ENCODE measurements around the gene AEBP1. TPM values are rescaled to one million over a fixed set of nuclear protein-coding genes. Genes with fewer than 3 reads are reported as not detected.

The AEBP1 gene
- total RNA-seq, 1 experiment from 2014 or later, result not detected

DNA sequence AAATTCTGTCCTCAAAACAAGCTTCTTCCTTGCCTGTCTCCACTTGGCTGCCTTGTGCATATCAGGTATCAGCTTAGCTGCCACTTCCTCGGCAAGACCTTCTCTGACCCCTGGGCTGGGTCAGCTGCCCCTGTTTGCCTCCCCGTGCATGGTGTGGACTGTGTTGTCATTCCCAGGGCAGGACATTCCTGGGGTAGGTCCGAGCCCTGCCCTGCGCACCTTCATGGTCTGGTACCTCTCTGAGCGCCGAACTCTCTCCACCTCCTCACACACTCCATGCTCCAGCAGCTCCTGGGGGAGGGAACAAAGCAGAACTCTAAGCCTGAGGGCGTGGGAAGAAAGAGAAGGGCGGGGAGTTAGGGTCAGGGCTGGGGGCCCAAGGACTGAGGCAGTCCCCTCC, 25.6 kb upstream of the AEBP1 start:
- Histone ChIP-seq H3K27ac (ENCODE audit: low read length) (0 out of 2 replicates have a peak overlapping the region, but pooled peaks have one; percentile 4), H3K36me3 (ENCODE audit: insufficient read depth, low read length) (peaks cover 34% of the 10 kb centered on the region), H3K4me1 (ENCODE audit: low read length) (peaks cover 38% of the 10 kb centered on the region), H2AFZ (ENCODE audit: low read length) (no peak overlapping the region), H3K9ac (ENCODE audit: low read length) (no peak overlapping the region), H3K9me2 (replicated peaks; ENCODE audit: insufficient read depth, low read length) (no peaks in the 10 kb centered on the region), H3K4me3 (ENCODE audit: low read length) (no peak overlapping the region), H3K4me2 (ENCODE audit: low read depth, low read length, poor library complexity, severe bottlenecking) (no peak overlapping the region), H3K9me3 (ENCODE audit: low read length) (no peaks in the 10 kb centered on the region), H3K79me2 (ENCODE audit: low read length) (peaks cover 16% of the 10 kb centered on the region), H4K20me1 (ENCODE audit: insufficient read depth, low read depth, low read length) (no peaks in the 10 kb centered on the region), H3K27me3 (ENCODE audit: low read length) (no peaks in the 10 kb centered on the region)
- no peak for DNase-seq

GRCh38 chr7:44079331-44080021, 24.7 kb upstream of the AEBP1 start:
- Histone ChIP-seq H3K27ac (ENCODE audit: low read length) (peak overlapping the region; percentile 85; the same call in 1 of the 2 replicates), H3K4me3 (ENCODE audit: low read length) (no peak overlapping the region), H3K4me1 (ENCODE audit: low read length) (peaks cover 38% of the 10 kb centered on the region), H4K20me1 (ENCODE audit: insufficient read depth, low read depth, low read length) (no peaks in the 10 kb centered on the region), H3K4me2 (ENCODE audit: low read depth, low read length, poor library complexity, severe bottlenecking) (peak overlapping the region; percentile 94), H3K27me3 (ENCODE audit: low read length) (no peaks in the 10 kb centered on the region), H3K9me2 (replicated peaks; ENCODE audit: insufficient read depth, low read length) (no peaks in the 10 kb centered on the region), H3K36me3 (ENCODE audit: insufficient read depth, low read length) (peaks cover 31% of the 10 kb centered on the region), H3K9ac (ENCODE audit: low read length) (0 out of 2 replicates have a peak overlapping the region, but pooled peaks have one; percentile 83), H3K79me2 (ENCODE audit: low read length) (peaks cover 16% of the 10 kb centered on the region), H2AFZ (ENCODE audit: low read length) (no peak overlapping the region), H3K9me3 (ENCODE audit: low read length) (no peaks in the 10 kb centered on the region)
- no peak for DNase-seq

DNA sequence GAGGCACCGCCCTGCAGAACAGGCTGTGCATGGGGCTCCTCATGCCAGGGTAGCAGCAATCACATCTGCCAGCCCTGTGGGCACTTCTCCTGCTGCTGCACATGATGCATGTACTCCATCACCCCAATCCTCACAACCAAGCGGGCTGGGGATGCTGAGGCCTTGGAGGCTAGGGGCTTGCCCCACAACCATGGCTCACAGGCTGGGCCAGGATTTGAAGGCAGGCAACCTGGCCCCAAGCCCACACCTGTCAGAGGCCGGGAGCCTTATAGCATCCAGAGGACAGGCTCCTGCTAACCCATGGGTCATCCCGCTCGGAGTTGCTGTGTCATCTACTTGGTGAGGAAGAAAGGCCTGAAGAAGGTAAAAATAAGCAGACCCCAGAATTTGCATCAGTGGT, 24.0 kb upstream of the AEBP1 start:
- Histone ChIP-seq H3K4me3 (ENCODE audit: low read length) (peak overlapping the region; percentile 81; the same call in 1 of the 2 replicates), H3K9me3 (ENCODE audit: low read length) (no peaks in the 10 kb centered on the region), H3K36me3 (ENCODE audit: insufficient read depth, low read length) (peaks cover 30% of the 10 kb centered on the region), H3K4me1 (ENCODE audit: low read length) (peaks cover 38% of the 10 kb centered on the region), H4K20me1 (ENCODE audit: insufficient read depth, low read depth, low read length) (no peaks in the 10 kb centered on the region), H3K9ac (ENCODE audit: low read length) (peak overlapping the region; percentile 83), H3K27me3 (ENCODE audit: low read length) (no peaks in the 10 kb centered on the region), H3K9me2 (replicated peaks; ENCODE audit: insufficient read depth, low read length) (no peaks in the 10 kb centered on the region), H2AFZ (ENCODE audit: low read length) (no peak overlapping the region), H3K4me2 (ENCODE audit: low read depth, low read length, poor library complexity, severe bottlenecking) (peak overlapping the region; percentile 94), H3K27ac (ENCODE audit: low read length) (peak overlapping the region; percentile 85), H3K79me2 (ENCODE audit: low read length) (peaks cover 16% of the 10 kb centered on the region)
- DNase-seq, result no peak

GRCh38 chr7:44080686-44081265, 23.4 kb upstream of the AEBP1 start:
- peak overlapping the region; percentile 94 for H3K4me2 ChIP-seq (ENCODE audit: low read depth, low read length, poor library complexity, severe bottlenecking)
- H3K27ac ChIP-seq (ENCODE audit: low read length), result peak overlapping the region; percentile 85
- H2AFZ ChIP-seq (ENCODE audit: low read length), result no peak overlapping the region
- H3K27me3 ChIP-seq (ENCODE audit: low read length), result no peaks in the 10 kb centered on the region
- H3K36me3 ChIP-seq (ENCODE audit: insufficient read depth, low read length), result peaks cover 30% of the 10 kb centered on the region
- peak overlapping the region; percentile 81 for H3K4me3 ChIP-seq (ENCODE audit: low read length)
- peaks cover 16% of the 10 kb centered on the region for H3K79me2 ChIP-seq (ENCODE audit: low read length)
- peak overlapping the region; percentile 83 for H3K9ac ChIP-seq (ENCODE audit: low read length)
- H3K9me3 ChIP-seq (ENCODE audit: low read length), result no peaks in the 10 kb centered on the region
- DNase-seq, result no peak
- H3K9me2 ChIP-seq (replicated peaks; ENCODE audit: insufficient read depth, low read length), result no peaks in the 10 kb centered on the region
- H4K20me1 ChIP-seq (ENCODE audit: insufficient read depth, low read depth, low read length), result no peaks in the 10 kb centered on the region
- peaks cover 38% of the 10 kb centered on the region for H3K4me1 ChIP-seq (ENCODE audit: low read length)

DNA sequence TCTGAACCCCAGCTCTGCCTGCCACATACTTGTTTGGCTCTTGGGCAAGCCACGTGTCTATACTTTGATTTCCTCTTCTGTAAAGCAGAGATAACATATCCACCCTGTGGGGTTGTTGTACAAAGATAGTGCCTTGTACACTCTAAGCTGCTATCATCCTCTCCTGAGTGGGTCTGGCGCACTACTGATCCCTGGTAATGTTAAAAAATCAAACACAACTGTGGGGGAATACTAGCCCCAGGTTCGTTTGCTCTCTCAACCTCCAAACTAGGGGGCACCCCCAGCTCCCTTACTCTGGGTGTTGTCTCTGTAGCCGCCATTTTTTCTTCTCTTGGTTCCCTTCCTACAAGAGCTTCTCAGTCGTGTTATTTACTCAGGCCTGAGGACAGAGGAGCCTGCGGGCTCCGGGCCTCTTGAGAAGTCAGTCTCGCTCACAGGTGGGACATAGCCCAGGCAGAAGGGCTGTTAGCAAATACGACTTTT, 22.8 kb upstream of the AEBP1 start:
- Histone ChIP-seq H3K79me2 (ENCODE audit: low read length) (peaks cover 16% of the 10 kb centered on the region), H3K9me2 (replicated peaks; ENCODE audit: insufficient read depth, low read length) (no peaks in the 10 kb centered on the region), H3K36me3 (ENCODE audit: insufficient read depth, low read length) (peaks cover 30% of the 10 kb centered on the region), H3K4me3 (ENCODE audit: low read length) (peak overlapping the region; percentile 81), H2AFZ (ENCODE audit: low read length) (no peak overlapping the region), H3K9ac (ENCODE audit: low read length) (peak overlapping the region; percentile 83), H4K20me1 (ENCODE audit: insufficient read depth, low read depth, low read length) (no peaks in the 10 kb centered on the region), H3K27ac (ENCODE audit: low read length) (peak overlapping the region; percentile 85), H3K4me1 (ENCODE audit: low read length) (peaks cover 38% of the 10 kb centered on the region), H3K27me3 (ENCODE audit: low read length) (no peaks in the 10 kb centered on the region), H3K4me2 (ENCODE audit: low read depth, low read length, poor library complexity, severe bottlenecking) (peak overlapping the region; percentile 94), H3K9me3 (ENCODE audit: low read length) (no peaks in the 10 kb centered on the region)
- DNase-seq, result peak; percentile 75

- Histone ChIP-seq H3K79me2 (ENCODE audit: low read length) (peaks cover 16% of the 10 kb centered on the region), H3K27ac (ENCODE audit: low read length) (peak overlapping the region; percentile 45), H3K9ac (ENCODE audit: low read length) (peak overlapping the region; percentile 83), H3K4me1 (ENCODE audit: low read length) (peaks cover 38% of the 10 kb centered on the region), H2AFZ (ENCODE audit: low read length) (peak overlapping the region; percentile 75; the same call in 1 of the 2 replicates), H3K4me3 (ENCODE audit: low read length) (peak overlapping the region; percentile 78), H4K20me1 (ENCODE audit: insufficient read depth, low read depth, low read length) (no peaks in the 10 kb centered on the region), H3K36me3 (ENCODE audit: insufficient read depth, low read length) (peaks cover 29% of the 10 kb centered on the region), H3K9me3 (ENCODE audit: low read length) (no peaks in the 10 kb centered on the region), H3K9me2 (replicated peaks; ENCODE audit: insufficient read depth, low read length) (no peaks in the 10 kb centered on the region), H3K27me3 (ENCODE audit: low read length) (no peaks in the 10 kb centered on the region), H3K4me2 (ENCODE audit: low read depth, low read length, poor library complexity, severe bottlenecking) (peak overlapping the region; percentile 90)
- DNase-seq, result peak; percentile 100
Observed at GRCh38 chr7:44082541-44083207, 21.5 kb upstream of the AEBP1 start.

GRCh38 chr7:44083796-44084195, 20.3 kb upstream of the AEBP1 start:
- no peaks in the 10 kb centered on the region for H4K20me1 ChIP-seq (ENCODE audit: insufficient read depth, low read depth, low read length)
- no peak overlapping the region for H2AFZ ChIP-seq (ENCODE audit: low read length)
- H3K4me1 ChIP-seq (ENCODE audit: low read length), result peaks cover 38% of the 10 kb centered on the region
- no peaks in the 10 kb centered on the region for H3K9me2 ChIP-seq (replicated peaks; ENCODE audit: insufficient read depth, low read length)
- no peak overlapping the region for H3K4me2 ChIP-seq (ENCODE audit: low read depth, low read length, poor library complexity, severe bottlenecking)
- DNase-seq, result no peak
- no peaks in the 10 kb centered on the region for H3K27me3 ChIP-seq (ENCODE audit: low read length)
- H3K79me2 ChIP-seq (ENCODE audit: low read length), result peaks cover 16% of the 10 kb centered on the region
- H3K27ac ChIP-seq (ENCODE audit: low read length), result no peak overlapping the region
- no peak overlapping the region for H3K9ac ChIP-seq (ENCODE audit: low read length)
- no peak overlapping the region for H3K4me3 ChIP-seq (ENCODE audit: low read length)
- H3K36me3 ChIP-seq (ENCODE audit: insufficient read depth, low read length), result peaks cover 17% of the 10 kb centered on the region
- no peaks in the 10 kb centered on the region for H3K9me3 ChIP-seq (ENCODE audit: low read length)

DNA sequence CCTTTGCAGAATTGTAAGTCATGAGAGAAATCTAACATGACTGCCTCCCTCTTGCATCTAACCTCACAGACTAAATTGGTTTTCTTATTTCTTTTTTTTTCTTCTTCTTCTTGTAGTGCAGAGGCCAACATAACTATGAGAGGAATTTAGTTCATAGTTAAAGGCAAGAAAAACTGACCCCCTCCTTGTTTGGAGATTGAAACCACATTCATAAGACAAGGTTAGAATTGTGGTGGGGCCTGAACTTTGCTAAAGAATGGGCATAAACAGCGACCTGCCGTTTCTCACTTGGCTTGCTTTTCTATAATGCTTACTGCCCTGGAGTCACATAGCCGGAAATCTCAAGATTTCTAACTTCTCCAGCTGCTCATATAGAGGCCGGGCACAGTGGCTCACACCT, 19.4 kb upstream of the AEBP1 start:
- Histone ChIP-seq H3K4me2 (ENCODE audit: low read depth, low read length, poor library complexity, severe bottlenecking) (no peak overlapping the region), H3K4me1 (ENCODE audit: low read length) (peaks cover 37% of the 10 kb centered on the region), H3K4me3 (ENCODE audit: low read length) (no peak overlapping the region), H2AFZ (ENCODE audit: low read length) (no peak overlapping the region), H4K20me1 (ENCODE audit: insufficient read depth, low read depth, low read length) (no peaks in the 10 kb centered on the region), H3K9me3 (ENCODE audit: low read length) (no peaks in the 10 kb centered on the region), H3K9ac (ENCODE audit: low read length) (no peak overlapping the region), H3K9me2 (replicated peaks; ENCODE audit: insufficient read depth, low read length) (no peaks in the 10 kb centered on the region), H3K27me3 (ENCODE audit: low read length) (no peaks in the 10 kb centered on the region), H3K79me2 (ENCODE audit: low read length) (peaks cover 16% of the 10 kb centered on the region), H3K27ac (ENCODE audit: low read length) (no peak overlapping the region), H3K36me3 (ENCODE audit: insufficient read depth, low read length) (peaks cover 9% of the 10 kb centered on the region; the same call in 1 of the 2 replicates)
- no peak for DNase-seq

All from Karpas-422 (cell line).